GM18499 (cell line): Measurements from ENCODE around the gene GRHL1.
"Not testable (repeated sequence)": the region's sequence is repeated elsewhere in the genome, so short reads cannot be mapped to it uniquely, and the experiment has no call there.

Source experiments
- ATAC-seq: cut with Tn5 transposase; IDR thresholded peaks from one replicate; pipeline ENCODE4 v1.9.1; 2021; ENCODE audit warnings: moderate number of reproducible peaks; ENCODE audit not compliant: insufficient read depth, unreplicated experiment

GRHL1 gene

GRCh38 chr2:10017313-10017941, 65.9 kb downstream of the GRHL1 start:
- no peak for ATAC-seq

GRCh38 chr2:10019174-10019573, 67.7 kb downstream of the GRHL1 start:
- ATAC-seq: no peak

- no peak for ATAC-seq
Observed at GRCh38 chr2:10019602-10020400, 68.3 kb downstream of the GRHL1 start.

GRCh38 chr2:10022041-10022421, 70.5 kb downstream of the GRHL1 start:
- no peak for ATAC-seq

- ATAC-seq: no peak
Observed at GRCh38 chr2:10022445-10022844, 71.0 kb downstream of the GRHL1 start.

- ATAC-seq: no peak
Observed at GRCh38 chr2:10022966-10023662, 71.6 kb downstream of the GRHL1 start.

GRCh38 chr2:10026940-10027569, 75.6 kb downstream of the GRHL1 start:
- no peak for ATAC-seq

- ATAC-seq: no peak
Observed at GRCh38 chr2:10027660-10028330, 76.3 kb downstream of the GRHL1 start.

GRCh38 chr2:10028407-10028987, 77.0 kb downstream of the GRHL1 start:
- ATAC-seq: no peak

GRCh38 chr2:10028988-10029874, 77.7 kb downstream of the GRHL1 start:
- ATAC-seq: no peak

GRCh38 chr2:10029875-10030223, 78.4 kb downstream of the GRHL1 start:
- no peak for ATAC-seq

- ATAC-seq: no peak
Observed at GRCh38 chr2:10030311-10030736, 78.8 kb downstream of the GRHL1 start.

GRCh38 chr2:10030798-10031197, 79.3 kb downstream of the GRHL1 start:
- not testable (repeated sequence) for ATAC-seq

GRCh38 chr2:10031886-10032745, 80.6 kb downstream of the GRHL1 start:
- no peak for ATAC-seq

- ATAC-seq: no peak
Observed at GRCh38 chr2:10032746-10033105, 81.2 kb downstream of the GRHL1 start.

- ATAC-seq: no peak
Observed at GRCh38 chr2:10033251-10034006, 81.9 kb downstream of the GRHL1 start.

GRCh38 chr2:10034333-10035052, 83.0 kb downstream of the GRHL1 start:
- no peak for ATAC-seq
